SK-N-SH (cell line): ENCODE measurements around the gene PPDPF. TPM values are rescaled to one million over a fixed set of nuclear protein-coding genes. Genes with fewer than 3 reads are reported as not detected.
A peak's percentile ranks its signal among the peaks of the same experiment; 100 is the strongest.

Experiments used
- CTCF ChIA-PET: fragments of 300-600, 350-600 bp; formaldehyde crosslinking; extraction: SDS; loops from one replicate; lab custom pipeline; 2021; lab: Yijun Ruan, JAX
- POLR2A ChIA-PET: fragments of 350-600 bp; sonication (Branson Sonifier 250); formaldehyde crosslinking; extraction: SDS; loops from one replicate; lab custom pipeline; 2020; ENCODE audit warnings: antibody characterized with exemption, inconsistent platforms; lab: Yijun Ruan, JAX
- DNase-seq: peaks from one replicate; pipeline ENCODE4 v3.0.0; 2012
- H2AFZ ChIP-seq: fragments of 200-600 bp; sonication (generic); 2 replicates; pipeline ENCODE4 v1.8.1; 2016; ENCODE audit warnings: antibody characterized with exemption, mild to moderate bottlenecking, low read depth
- H3F3A ChIP-seq: fragments of 200-600 bp; sonication (generic); replicated peaks from 2 replicates; pipeline ENCODE3; 2016; ENCODE audit warnings: antibody characterized with exemption, mild to moderate bottlenecking; ENCODE audit not compliant: insufficient read depth
- H3K27ac ChIP-seq, 2 experiments: fragments of 200-500 bp in 1 of 2; fragments of 200-600 bp in 1 of 2; sonication (Bioruptor generic) in 1 of 2; sonication (generic), shearing (Covaris generic) in 1 of 2; 2 replicates each; pipeline versions ENCODE4 v1.5.1 to v1.6.1; 2014 to 2016; ENCODE audit warnings: low read depth in 2 of 2, inconsistent platforms in 1 of 2, low read length in 1 of 2, mild to moderate bottlenecking in 1 of 2, mixed read lengths in 1 of 2
- H3K27me3 ChIP-seq: fragments of 200-600 bp; sonication (generic), shearing (Covaris generic); 2 replicates; pipeline ENCODE4 v1.6.1; 2016; ENCODE audit warnings: mixed run types; ENCODE audit not compliant: insufficient read depth
- H3K36me3 ChIP-seq, 2 experiments: fragments of 200-500 bp in 1 of 2; fragments of 200-600 bp in 1 of 2; sonication (Bioruptor generic) in 1 of 2; sonication (generic) in 1 of 2; replicated peaks in 1 of 2; 2 replicates each; pipeline versions ENCODE3 to v1.5.1; 2014 to 2016; ENCODE audit warnings: low read length in 1 of 2, mild to moderate bottlenecking in 1 of 2; ENCODE audit not compliant: insufficient read depth in 2 of 2, control insufficient read depth in 1 of 2
- H3K4me1 ChIP-seq, 2 experiments: fragments of 200-500 bp in 1 of 2; fragments of 200-600 bp in 1 of 2; sonication (Bioruptor generic) in 1 of 2; sonication (generic), shearing (Covaris generic) in 1 of 2; 2 replicates each; pipeline versions ENCODE4 v1.5.1 to v1.6.1; 2014 to 2016; ENCODE audit warnings: low read depth in 1 of 2, low read length in 1 of 2, mixed run types in 1 of 2; ENCODE audit not compliant: insufficient read depth in 2 of 2, control insufficient read depth in 1 of 2
- H3K4me2 ChIP-seq: fragments of 200-600 bp; sonication (generic), shearing (Covaris generic); 2 replicates; pipeline ENCODE4 v1.6.1; 2017; ENCODE audit warnings: mixed run types
- H3K4me3 ChIP-seq, 2 experiments: fragments of 200-500 bp in 1 of 2; fragments of 200-600 bp in 1 of 2; sonication (Bioruptor generic) in 1 of 2; sonication (generic), shearing (Covaris generic) in 1 of 2; 2 replicates each; pipeline versions ENCODE4 v1.5.1 to v1.8.1; 2014 to 2016; ENCODE audit warnings: low read depth in 2 of 2, inconsistent platforms in 1 of 2, low read length in 1 of 2, mild to moderate bottlenecking in 1 of 2, mixed read lengths in 1 of 2, moderate library complexity in 1 of 2
- H3K79me2 ChIP-seq: fragments of 200-600 bp; sonication (generic); 2 replicates; pipeline ENCODE4 v1.8.1; 2017; ENCODE audit warnings: mild to moderate bottlenecking; ENCODE audit not compliant: insufficient read depth
- H3K9ac ChIP-seq: fragments of 200-600 bp; sonication (generic); 2 replicates; pipeline ENCODE4 v1.6.1; 2017; ENCODE audit warnings: mixed run types
- H3K9me2 ChIP-seq: fragments of 200-600 bp; sonication (generic); 2 replicates; pipeline ENCODE4 v1.6.1; 2017; ENCODE audit warnings: mixed run types
- H3K9me3 ChIP-seq: fragments of 200-600 bp; sonication (generic); 2 replicates; pipeline ENCODE4 v1.6.1; 2017; ENCODE audit warnings: mixed run types, mild to moderate bottlenecking, moderate library complexity
- H4K20me1 ChIP-seq: fragments of 200-600 bp; sonication (generic); 2 replicates; pipeline ENCODE4 v1.6.1; 2017; ENCODE audit warnings: mild to moderate bottlenecking, mixed run types; ENCODE audit not compliant: insufficient read depth
- CHD2 ChIP-seq: fragments of 150-350 bp; IDR thresholded peaks from 2 replicates; pipeline ENCODE4 v1.6.1; 2018; ENCODE audit warnings: low read length; ENCODE audit not compliant: partially characterized antibody
- ELF1 ChIP-seq: IDR thresholded peaks from 2 replicates; pipeline ENCODE4 v1.4.0; 2012
- EZH2phosphoT487 ChIP-seq: fragments of 200-600 bp; sonication (generic); IDR thresholded peaks from 2 replicates; pipeline ENCODE4 v1.6.1; 2017; ENCODE audit warnings: low read depth, mixed run types, mild to moderate bottlenecking, antibody characterized with exemption, moderate library complexity, borderline replicate concordance
- FOSL2 ChIP-seq: IDR thresholded peaks from 2 replicates; pipeline ENCODE4 v1.4.0; 2012; ENCODE audit warnings: low read depth, mild to moderate bottlenecking, moderate library complexity, borderline replicate concordance
- GABPA ChIP-seq: IDR thresholded peaks from 2 replicates; pipeline ENCODE4 v1.4.0; 2012; ENCODE audit warnings: low read depth, mild to moderate bottlenecking
- JUND ChIP-seq: IDR thresholded peaks from 2 replicates; pipeline ENCODE4 v1.4.0; 2012
- MEF2A ChIP-seq: IDR thresholded peaks from 2 replicates; pipeline ENCODE4 v1.4.0; 2012; ENCODE audit warnings: low read depth, borderline replicate concordance
- NFIC ChIP-seq: IDR thresholded peaks from 2 replicates; pipeline ENCODE4 v1.4.0; 2012; ENCODE audit warnings: borderline replicate concordance
- RAD21 ChIP-seq: IDR thresholded peaks from 2 replicates; pipeline ENCODE4 v1.6.1; 2012; ENCODE audit warnings: mild to moderate bottlenecking, low read length
- RFX5 ChIP-seq: IDR thresholded peaks from 2 replicates; pipeline ENCODE4 v1.6.1; 2012; ENCODE audit warnings: mild to moderate bottlenecking, improper control_type of control experiment, low read length
- SMC3 ChIP-seq: IDR thresholded peaks from 2 replicates; pipeline ENCODE4 v1.6.1; 2012; ENCODE audit warnings: low read depth, low read length, improper control_type of control experiment
- TEAD4 ChIP-seq: IDR thresholded peaks from 2 replicates; pipeline ENCODE4 v1.4.0; 2012; ENCODE audit warnings: mild to moderate bottlenecking, borderline replicate concordance; ENCODE audit not compliant: insufficient read depth
- YY1 ChIP-seq: IDR thresholded peaks from 2 replicates; pipeline ENCODE4 v1.4.0; 2012; ENCODE audit warnings: low read depth, mild to moderate bottlenecking
- WGBS: methylation state at CpG from one replicate; pipeline ENCODE4 v1.1.6; 2017; ENCODE audit warnings: low lambda C conversion rate; 5-methylcytosine and 5-hydroxymethylcytosine counted together
- polyA plus RNA-seq, 3 experiments: library from polyadenylated mRNA; depleted of rRNA; stranded (reverse); fragments of >200 nt; gene quantifications; 2 replicates each; pipeline ENCODE4 v1.2.3, GENCODE V29; 2012
- TF ChIP-seq, protein P1 (sequence below): IDR thresholded peaks from 2 replicates; pipeline ENCODE4 v1.4.0; 2012; ENCODE audit warnings: low read depth
- TF ChIP-seq, protein P2 (sequence below): fragments of 200-600 bp; sonication (generic); IDR thresholded peaks from 2 replicates; pipeline ENCODE4 v1.6.1; 2017; ENCODE audit warnings: antibody characterized with exemption, mild to moderate bottlenecking, moderate library complexity

Gene PPDPF
- polyA plus RNA-seq, 1 of the 3 experiments (the other 2 are of a cell fraction) = 71.4 TPM

DNA sequence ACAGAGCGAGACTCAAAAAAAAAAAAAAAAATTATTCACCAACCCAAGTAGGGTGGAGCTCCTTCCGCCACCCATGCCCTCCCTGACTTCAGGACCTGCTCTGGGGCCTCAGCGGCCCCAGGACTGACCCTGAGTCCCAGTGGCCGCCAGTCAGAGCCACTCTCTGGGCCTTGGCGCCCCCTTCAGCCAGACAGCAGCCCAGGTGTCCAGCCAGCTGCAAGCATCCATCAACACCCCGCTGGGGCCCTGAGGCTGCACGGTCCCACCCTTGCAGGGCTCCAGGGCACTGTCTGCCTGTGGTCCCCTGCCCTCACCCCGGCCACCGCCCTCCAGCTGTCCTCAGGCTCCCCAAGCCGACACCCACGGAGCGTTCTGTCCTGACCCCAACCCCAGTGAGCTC is 36.7 kb upstream of the PPDPF start:
- Histone ChIP-seq H3K79me2 (no peaks in the 10 kb centered on the region), H3K9me2 (no peaks in the 10 kb centered on the region), H3F3A (no peaks in the 10 kb centered on the region), H4K20me1 (no peaks in the 10 kb centered on the region)
- WGBS = 73% methylated on average over 11 of the region's 12 CpGs
- peak; percentile 78 for DNase-seq
- TF ChIP-seq FOSL2 (no peak), NFIC (no peak), JUND (no peak), SMC3 (peak; percentile 29; the same call in 1 of the 2 replicates), RAD21 (peak; percentile 66)
- TF ChIP-seq, all 33 proteins: peak for 2
- Histone ChIP-seq H3K4me1 (peaks cover 0 to 48% of the 10 kb centered on the region in 2 experiments; a peak in 1 of 4 replicates), H2AFZ (no peak overlapping the region), H3K27ac (no peak overlapping the region; a peak in 1 of 4 replicates), H3K4me3 (no peak overlapping the region), H3K9ac (no peak overlapping the region), H3K9me3 (no peaks in the 10 kb centered on the region), H3K4me2 (no peak overlapping the region), H3K27me3 (no peaks in the 10 kb centered on the region), H3K36me3 (no peaks in the 10 kb centered on the region)
- ChIA-PET POLR2A (interaction anchor here (0.6 to 1.6 kb wide), 6 partner anchors 13 to 261 kb away, joined by 3 to 9 read pairs (median 3); partner anchors contain the start of gene PPDPF), CTCF (interaction anchor here (0.6 to 5.9 kb wide), 16 partner anchors 13 to 490 kb away, joined by 3 to 53 read pairs (median 4); partner anchors contain the start of gene PTK6)

DNA sequence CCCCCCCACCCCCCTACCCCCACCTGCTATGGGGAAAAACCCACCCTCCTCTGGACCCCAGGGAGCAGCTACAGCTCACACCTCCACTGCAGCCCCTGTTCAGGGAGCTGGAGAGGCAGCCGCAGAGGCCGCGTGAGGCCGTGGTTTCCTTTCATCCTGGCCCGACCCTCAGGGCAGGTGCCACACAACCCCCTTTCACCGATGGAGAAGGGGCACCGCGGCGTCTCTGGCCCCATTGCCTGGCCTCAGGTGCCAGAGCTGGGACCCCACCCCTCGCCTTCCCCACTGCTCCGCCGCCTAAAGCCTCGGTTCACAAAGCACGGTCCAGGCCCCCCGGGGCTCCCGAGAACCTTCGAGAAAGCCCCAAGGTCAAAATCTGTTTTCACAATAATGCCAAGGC is 36.3 kb upstream of the PPDPF start:
- CTCF ChIA-PET = interaction anchor here (0.7 to 5.9 kb wide), 13 partner anchors 13 to 84 kb away, joined by 3 to 53 read pairs (median 7); partner anchors contain the start of gene PTK6
- H3K4me1 ChIP-seq = peaks cover 0 to 44% of the 10 kb centered on the region in 2 experiments; a peak in 1 of 4 replicates
- H3K27ac ChIP-seq = peak overlapping the region in 1 of 2 experiments; percentile 1; a peak in 1 of 4 replicates

More for the DNA sequence above, 36.3 kb upstream of the PPDPF start:
- WGBS = 38% methylated on average over 17 of the region's 17 CpGs
- H3K36me3 ChIP-seq = no peaks in the 10 kb centered on the region
- H3K79me2 ChIP-seq = no peaks in the 10 kb centered on the region
- H2AFZ ChIP-seq = no peak overlapping the region
- no peaks in the 10 kb centered on the region for H3K9me2 ChIP-seq
- TF ChIP-seq YY1 = no peak
- TF ChIP-seq MEF2A = no peak
- TF ChIP-seq, protein P1, sequence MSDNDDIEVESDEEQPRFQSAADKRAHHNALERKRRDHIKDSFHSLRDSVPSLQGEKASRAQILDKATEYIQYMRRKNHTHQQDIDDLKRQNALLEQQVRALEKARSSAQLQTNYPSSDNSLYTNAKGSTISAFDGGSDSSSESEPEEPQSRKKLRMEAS = no peak
- TF ChIP-seq ELF1 = no peak
- no peak for TF ChIP-seq EZH2phosphoT487
- no peak for TF ChIP-seq RAD21
- TF ChIP-seq, protein P2, sequence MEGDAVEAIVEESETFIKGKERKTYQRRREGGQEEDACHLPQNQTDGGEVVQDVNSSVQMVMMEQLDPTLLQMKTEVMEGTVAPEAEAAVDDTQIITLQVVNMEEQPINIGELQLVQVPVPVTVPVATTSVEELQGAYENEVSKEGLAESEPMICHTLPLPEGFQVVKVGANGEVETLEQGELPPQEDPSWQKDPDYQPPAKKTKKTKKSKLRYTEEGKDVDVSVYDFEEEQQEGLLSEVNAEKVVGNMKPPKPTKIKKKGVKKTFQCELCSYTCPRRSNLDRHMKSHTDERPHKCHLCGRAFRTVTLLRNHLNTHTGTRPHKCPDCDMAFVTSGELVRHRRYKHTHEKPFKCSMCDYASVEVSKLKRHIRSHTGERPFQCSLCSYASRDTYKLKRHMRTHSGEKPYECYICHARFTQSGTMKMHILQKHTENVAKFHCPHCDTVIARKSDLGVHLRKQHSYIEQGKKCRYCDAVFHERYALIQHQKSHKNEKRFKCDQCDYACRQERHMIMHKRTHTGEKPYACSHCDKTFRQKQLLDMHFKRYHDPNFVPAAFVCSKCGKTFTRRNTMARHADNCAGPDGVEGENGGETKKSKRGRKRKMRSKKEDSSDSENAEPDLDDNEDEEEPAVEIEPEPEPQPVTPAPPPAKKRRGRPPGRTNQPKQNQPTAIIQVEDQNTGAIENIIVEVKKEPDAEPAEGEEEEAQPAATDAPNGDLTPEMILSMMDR = no peak
- TF ChIP-seq CHD2 = no peak
- TF ChIP-seq RFX5 = no peak
- TF ChIP-seq NFIC = no peak
- no peak for TF ChIP-seq TEAD4
- TF ChIP-seq GABPA = no peak
- H3K4me3 ChIP-seq = no peak overlapping the region
- H3K9ac ChIP-seq = no peak overlapping the region
- DNase-seq = no peak
- POLR2A ChIA-PET = interaction anchor here (0.8 to 1.6 kb wide), 6 partner anchors 10 to 32 kb away, joined by 3 to 9 read pairs (median 4); no protein-coding TSS in a partner anchor
- no peaks in the 10 kb centered on the region for H3K9me3 ChIP-seq
- H3K4me2 ChIP-seq = no peak overlapping the region
- no peaks in the 10 kb centered on the region for H3K27me3 ChIP-seq
- H4K20me1 ChIP-seq = no peaks in the 10 kb centered on the region
- H3F3A ChIP-seq = no peaks in the 10 kb centered on the region
